ENCODE data around the gene SCAMP4. TPM values are rescaled to one million over a fixed set of nuclear protein-coding genes. Genes with fewer than 3 reads are reported as not detected.

Gene SCAMP4
- total RNA-seq, 1 experiment from 2014 or later = 81.3 TPM

DNA sequence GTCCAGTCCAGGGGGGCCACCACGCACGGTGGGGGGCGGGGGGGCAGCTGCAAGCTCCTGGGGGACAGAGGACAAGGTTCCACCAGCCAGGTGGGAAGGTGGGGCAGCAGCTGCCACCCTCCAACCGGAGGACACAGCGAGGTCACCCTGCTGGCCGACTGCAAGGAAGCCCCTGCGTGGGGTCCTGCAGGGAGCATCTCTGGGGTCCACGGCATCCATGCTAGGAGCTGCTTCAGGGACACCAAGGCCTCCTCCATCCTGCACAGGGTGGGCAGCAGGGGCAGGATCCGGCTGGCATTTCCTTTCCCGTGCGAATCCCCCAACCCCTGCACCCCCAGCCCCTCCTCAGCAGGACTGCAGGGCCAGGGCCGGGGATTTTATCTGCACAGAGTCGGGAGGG, 33.6 kb upstream of the SCAMP4 start:
- H3K4me1 Mint-ChIP-seq = peaks cover 16% of the 10 kb centered on the region
- no peak overlapping the region for H3K27ac Mint-ChIP-seq
- H3K9me3 Mint-ChIP-seq = no peaks in the 10 kb centered on the region
- POLR2A ChIA-PET = no interaction called here
- no peak for ATAC-seq
- H3K27me3 Mint-ChIP-seq (ENCODE audit: low read depth) = no peaks in the 10 kb centered on the region
- H3K36me3 Mint-ChIP-seq = peaks cover 4% of the 10 kb centered on the region
- no peak overlapping the region for H3K4me3 Mint-ChIP-seq
- CTCF ChIA-PET = interaction anchor here (0.6 kb wide), 1 partner anchor 74 kb away, joined by 4 read pairs; no protein-coding TSS in a partner anchor
- DNase-seq (ENCODE audit: low spot score) = no peak
- no peak for TF ChIP-seq ELF4 (CRISPR knock-in tag; IDR thresholded peaks at IDR 0.05; ENCODE audit: low read depth)
- TF ChIP-seq, protein P1, sequence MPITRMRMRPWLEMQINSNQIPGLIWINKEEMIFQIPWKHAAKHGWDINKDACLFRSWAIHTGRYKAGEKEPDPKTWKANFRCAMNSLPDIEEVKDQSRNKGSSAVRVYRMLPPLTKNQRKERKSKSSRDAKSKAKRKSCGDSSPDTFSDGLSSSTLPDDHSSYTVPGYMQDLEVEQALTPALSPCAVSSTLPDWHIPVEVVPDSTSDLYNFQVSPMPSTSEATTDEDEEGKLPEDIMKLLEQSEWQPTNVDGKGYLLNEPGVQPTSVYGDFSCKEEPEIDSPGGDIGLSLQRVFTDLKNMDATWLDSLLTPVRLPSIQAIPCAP (CRISPR knock-in tag; IDR thresholded peaks at IDR 0.05) = no peak
- TF ChIP-seq, protein P2, sequence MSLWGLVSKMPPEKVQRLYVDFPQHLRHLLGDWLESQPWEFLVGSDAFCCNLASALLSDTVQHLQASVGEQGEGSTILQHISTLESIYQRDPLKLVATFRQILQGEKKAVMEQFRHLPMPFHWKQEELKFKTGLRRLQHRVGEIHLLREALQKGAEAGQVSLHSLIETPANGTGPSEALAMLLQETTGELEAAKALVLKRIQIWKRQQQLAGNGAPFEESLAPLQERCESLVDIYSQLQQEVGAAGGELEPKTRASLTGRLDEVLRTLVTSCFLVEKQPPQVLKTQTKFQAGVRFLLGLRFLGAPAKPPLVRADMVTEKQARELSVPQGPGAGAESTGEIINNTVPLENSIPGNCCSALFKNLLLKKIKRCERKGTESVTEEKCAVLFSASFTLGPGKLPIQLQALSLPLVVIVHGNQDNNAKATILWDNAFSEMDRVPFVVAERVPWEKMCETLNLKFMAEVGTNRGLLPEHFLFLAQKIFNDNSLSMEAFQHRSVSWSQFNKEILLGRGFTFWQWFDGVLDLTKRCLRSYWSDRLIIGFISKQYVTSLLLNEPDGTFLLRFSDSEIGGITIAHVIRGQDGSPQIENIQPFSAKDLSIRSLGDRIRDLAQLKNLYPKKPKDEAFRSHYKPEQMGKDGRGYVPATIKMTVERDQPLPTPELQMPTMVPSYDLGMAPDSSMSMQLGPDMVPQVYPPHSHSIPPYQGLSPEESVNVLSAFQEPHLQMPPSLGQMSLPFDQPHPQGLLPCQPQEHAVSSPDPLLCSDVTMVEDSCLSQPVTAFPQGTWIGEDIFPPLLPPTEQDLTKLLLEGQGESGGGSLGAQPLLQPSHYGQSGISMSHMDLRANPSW (CRISPR knock-in tag; conservative IDR thresholded peaks at IDR 0.05; ENCODE audit: low read depth) = no peak
- TF ChIP-seq, protein P3, sequence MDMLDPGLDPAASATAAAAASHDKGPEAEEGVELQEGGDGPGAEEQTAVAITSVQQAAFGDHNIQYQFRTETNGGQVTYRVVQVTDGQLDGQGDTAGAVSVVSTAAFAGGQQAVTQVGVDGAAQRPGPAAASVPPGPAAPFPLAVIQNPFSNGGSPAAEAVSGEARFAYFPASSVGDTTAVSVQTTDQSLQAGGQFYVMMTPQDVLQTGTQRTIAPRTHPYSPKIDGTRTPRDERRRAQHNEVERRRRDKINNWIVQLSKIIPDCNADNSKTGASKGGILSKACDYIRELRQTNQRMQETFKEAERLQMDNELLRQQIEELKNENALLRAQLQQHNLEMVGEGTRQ (CRISPR knock-in tag; IDR thresholded peaks at IDR 0.05) = no peak
- TF ChIP-seq CBFB (CRISPR knock-in tag; IDR thresholded peaks at IDR 0.05; ENCODE audit: low read depth) = no peak
- TF ChIP-seq, protein P4, sequence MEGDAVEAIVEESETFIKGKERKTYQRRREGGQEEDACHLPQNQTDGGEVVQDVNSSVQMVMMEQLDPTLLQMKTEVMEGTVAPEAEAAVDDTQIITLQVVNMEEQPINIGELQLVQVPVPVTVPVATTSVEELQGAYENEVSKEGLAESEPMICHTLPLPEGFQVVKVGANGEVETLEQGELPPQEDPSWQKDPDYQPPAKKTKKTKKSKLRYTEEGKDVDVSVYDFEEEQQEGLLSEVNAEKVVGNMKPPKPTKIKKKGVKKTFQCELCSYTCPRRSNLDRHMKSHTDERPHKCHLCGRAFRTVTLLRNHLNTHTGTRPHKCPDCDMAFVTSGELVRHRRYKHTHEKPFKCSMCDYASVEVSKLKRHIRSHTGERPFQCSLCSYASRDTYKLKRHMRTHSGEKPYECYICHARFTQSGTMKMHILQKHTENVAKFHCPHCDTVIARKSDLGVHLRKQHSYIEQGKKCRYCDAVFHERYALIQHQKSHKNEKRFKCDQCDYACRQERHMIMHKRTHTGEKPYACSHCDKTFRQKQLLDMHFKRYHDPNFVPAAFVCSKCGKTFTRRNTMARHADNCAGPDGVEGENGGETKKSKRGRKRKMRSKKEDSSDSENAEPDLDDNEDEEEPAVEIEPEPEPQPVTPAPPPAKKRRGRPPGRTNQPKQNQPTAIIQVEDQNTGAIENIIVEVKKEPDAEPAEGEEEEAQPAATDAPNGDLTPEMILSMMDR (IDR thresholded peaks at IDR 0.05) = no peak
- TF ChIP-seq ZNF219 (CRISPR knock-in tag; IDR thresholded peaks at IDR 0.05; ENCODE audit: borderline replicate concordance) = no peak
- TF ChIP-seq GTF2I (CRISPR knock-in tag; conservative IDR thresholded peaks at IDR 0.05) = no peak
- TF ChIP-seq, protein P5, sequence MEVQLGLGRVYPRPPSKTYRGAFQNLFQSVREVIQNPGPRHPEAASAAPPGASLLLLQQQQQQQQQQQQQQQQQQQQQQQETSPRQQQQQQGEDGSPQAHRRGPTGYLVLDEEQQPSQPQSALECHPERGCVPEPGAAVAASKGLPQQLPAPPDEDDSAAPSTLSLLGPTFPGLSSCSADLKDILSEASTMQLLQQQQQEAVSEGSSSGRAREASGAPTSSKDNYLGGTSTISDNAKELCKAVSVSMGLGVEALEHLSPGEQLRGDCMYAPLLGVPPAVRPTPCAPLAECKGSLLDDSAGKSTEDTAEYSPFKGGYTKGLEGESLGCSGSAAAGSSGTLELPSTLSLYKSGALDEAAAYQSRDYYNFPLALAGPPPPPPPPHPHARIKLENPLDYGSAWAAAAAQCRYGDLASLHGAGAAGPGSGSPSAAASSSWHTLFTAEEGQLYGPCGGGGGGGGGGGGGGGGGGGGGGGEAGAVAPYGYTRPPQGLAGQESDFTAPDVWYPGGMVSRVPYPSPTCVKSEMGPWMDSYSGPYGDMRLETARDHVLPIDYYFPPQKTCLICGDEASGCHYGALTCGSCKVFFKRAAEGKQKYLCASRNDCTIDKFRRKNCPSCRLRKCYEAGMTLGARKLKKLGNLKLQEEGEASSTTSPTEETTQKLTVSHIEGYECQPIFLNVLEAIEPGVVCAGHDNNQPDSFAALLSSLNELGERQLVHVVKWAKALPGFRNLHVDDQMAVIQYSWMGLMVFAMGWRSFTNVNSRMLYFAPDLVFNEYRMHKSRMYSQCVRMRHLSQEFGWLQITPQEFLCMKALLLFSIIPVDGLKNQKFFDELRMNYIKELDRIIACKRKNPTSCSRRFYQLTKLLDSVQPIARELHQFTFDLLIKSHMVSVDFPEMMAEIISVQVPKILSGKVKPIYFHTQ (CRISPR knock-in tag; IDR thresholded peaks at IDR 0.05) = no peak
- TF ChIP-seq JAZF1 (CRISPR knock-in tag; IDR thresholded peaks at IDR 0.05) = no peak
- TF ChIP-seq ZBTB21 (CRISPR knock-in tag; IDR thresholded peaks at IDR 0.05; ENCODE audit: borderline replicate concordance) = no peak
- TF ChIP-seq ZNF423 (CRISPR knock-in tag; IDR thresholded peaks at IDR 0.05) = no peak
- TF ChIP-seq TEAD1 (CRISPR knock-in tag; IDR thresholded peaks at IDR 0.05) = no peak
- TF ChIP-seq ZNF671 (CRISPR knock-in tag; IDR thresholded peaks at IDR 0.05) = no peak
- TF ChIP-seq KAT7 (CRISPR knock-in tag; IDR thresholded peaks at IDR 0.05; ENCODE audit: borderline replicate concordance) = no peak
- TF ChIP-seq SMAD4 (CRISPR knock-in tag; IDR thresholded peaks at IDR 0.05) = no peak
- TF ChIP-seq, protein P6, sequence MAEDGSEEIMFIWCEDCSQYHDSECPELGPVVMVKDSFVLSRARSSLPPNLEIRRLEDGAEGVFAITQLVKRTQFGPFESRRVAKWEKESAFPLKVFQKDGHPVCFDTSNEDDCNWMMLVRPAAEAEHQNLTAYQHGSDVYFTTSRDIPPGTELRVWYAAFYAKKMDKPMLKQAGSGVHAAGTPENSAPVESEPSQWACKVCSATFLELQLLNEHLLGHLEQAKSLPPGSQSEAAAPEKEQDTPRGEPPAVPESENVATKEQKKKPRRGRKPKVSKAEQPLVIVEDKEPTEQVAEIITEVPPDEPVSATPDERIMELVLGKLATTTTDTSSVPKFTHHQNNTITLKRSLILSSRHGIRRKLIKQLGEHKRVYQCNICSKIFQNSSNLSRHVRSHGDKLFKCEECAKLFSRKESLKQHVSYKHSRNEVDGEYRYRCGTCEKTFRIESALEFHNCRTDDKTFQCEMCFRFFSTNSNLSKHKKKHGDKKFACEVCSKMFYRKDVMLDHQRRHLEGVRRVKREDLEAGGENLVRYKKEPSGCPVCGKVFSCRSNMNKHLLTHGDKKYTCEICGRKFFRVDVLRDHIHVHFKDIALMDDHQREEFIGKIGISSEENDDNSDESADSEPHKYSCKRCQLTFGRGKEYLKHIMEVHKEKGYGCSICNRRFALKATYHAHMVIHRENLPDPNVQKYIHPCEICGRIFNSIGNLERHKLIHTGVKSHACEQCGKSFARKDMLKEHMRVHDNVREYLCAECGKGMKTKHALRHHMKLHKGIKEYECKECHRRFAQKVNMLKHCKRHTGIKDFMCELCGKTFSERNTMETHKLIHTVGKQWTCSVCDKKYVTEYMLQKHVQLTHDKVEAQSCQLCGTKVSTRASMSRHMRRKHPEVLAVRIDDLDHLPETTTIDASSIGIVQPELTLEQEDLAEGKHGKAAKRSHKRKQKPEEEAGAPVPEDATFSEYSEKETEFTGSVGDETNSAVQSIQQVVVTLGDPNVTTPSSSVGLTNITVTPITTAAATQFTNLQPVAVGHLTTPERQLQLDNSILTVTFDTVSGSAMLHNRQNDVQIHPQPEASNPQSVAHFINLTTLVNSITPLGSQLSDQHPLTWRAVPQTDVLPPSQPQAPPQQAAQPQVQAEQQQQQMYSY (CRISPR knock-in tag; IDR thresholded peaks at IDR 0.05) = no peak
- TF ChIP-seq CREM (CRISPR knock-in tag; IDR thresholded peaks at IDR 0.05) = no peak
- TF ChIP-seq, protein P7, sequence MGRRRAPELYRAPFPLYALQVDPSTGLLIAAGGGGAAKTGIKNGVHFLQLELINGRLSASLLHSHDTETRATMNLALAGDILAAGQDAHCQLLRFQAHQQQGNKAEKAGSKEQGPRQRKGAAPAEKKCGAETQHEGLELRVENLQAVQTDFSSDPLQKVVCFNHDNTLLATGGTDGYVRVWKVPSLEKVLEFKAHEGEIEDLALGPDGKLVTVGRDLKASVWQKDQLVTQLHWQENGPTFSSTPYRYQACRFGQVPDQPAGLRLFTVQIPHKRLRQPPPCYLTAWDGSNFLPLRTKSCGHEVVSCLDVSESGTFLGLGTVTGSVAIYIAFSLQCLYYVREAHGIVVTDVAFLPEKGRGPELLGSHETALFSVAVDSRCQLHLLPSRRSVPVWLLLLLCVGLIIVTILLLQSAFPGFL (CRISPR knock-in tag; IDR thresholded peaks at IDR 0.05; ENCODE audit: borderline replicate concordance) = no peak
